ENCODE measurements around the gene AP2A2.

- TF ChIP-seq CTCF (conservative IDR thresholded peaks at IDR 0.05; ENCODE audit: low read length) = no peak
- no peak for TF ChIP-seq EZH2phosphoT487 (IDR thresholded peaks at IDR 0.05; ENCODE audit: borderline replicate concordance, low read depth, low read length)
Observed at GRCh38 chr11:913043-913442, 12.6 kb upstream of the AP2A2 start.

Data from OCI-LY7 (cell line).